HepG2 (cell line): ENCODE measurements around the gene ALOX5. TPM values are rescaled to one million over a fixed set of nuclear protein-coding genes. Genes with fewer than 3 reads are reported as not detected.

Experiments used
- ATAC-seq: fragments of 200-7000 bp; cut with Tn5 transposase; 3 replicates; pipeline ENCODE4 v1.9.1; 2020; ENCODE audit warnings: mild to moderate bottlenecking, moderate library complexity
- BruUV-seq: library from RNA; stranded (reverse); fragments of 400-500 nt; replicated peaks from 2 replicates; lab custom pipeline; 2021; lab: Mats Ljungman, UMichigan
- CTCF ChIA-PET: fragments of 300-600 bp; formaldehyde crosslinking; extraction: SDS; loops from one replicate; lab custom pipeline; 2021; ENCODE audit warnings: low total read pairs, inconsistent platforms, low intra/inter-chr PET ratio; lab: Yijun Ruan, JAX
- POLR2A ChIA-PET: fragments of 350-600 bp; sonication (Branson Sonifier 250); formaldehyde crosslinking; loops from one replicate; lab custom pipeline; 2020; ENCODE audit warnings: antibody characterized with exemption, inconsistent platforms; lab: Yijun Ruan, JAX
- DNase-seq: peaks from one replicate; pipeline ENCODE4 v3.0.0-alpha.2; 2015; ENCODE audit warnings: low spot score
- FAIRE-seq: peaks from 3 replicates; lab custom pipeline; 2011; peaks lifted over from hg19 to GRCh38; lab: Jason Lieb, UNC
- H2AFZ ChIP-seq: one replicate; pipeline ENCODE4 v1.6.1; 2011; ENCODE audit warnings: low read length, inconsistent platforms
- H3K27ac ChIP-seq: fragments of 300-600 bp; 3 replicates; pipeline ENCODE4 v1.8.0; 2011; ENCODE audit warnings: mixed run types, mild to moderate bottlenecking, mixed read lengths, low read length, inconsistent platforms; ENCODE audit not compliant: insufficient read depth; ENCODE audit errors: extremely low read length
- H3K27me3 ChIP-seq, 2 experiments: fragments of 200-600 bp in 1 of 2; 2 replicates in 1 of 2; 3 replicates in 1 of 2; pipeline versions ENCODE4 v1.6.0 to v1.8.0; 2011; ENCODE audit warnings: low read length in 2 of 2, mild to moderate bottlenecking in 2 of 2, moderate library complexity in 2 of 2, inconsistent platforms in 1 of 2; ENCODE audit not compliant: insufficient read depth in 2 of 2, control insufficient read depth in 1 of 2
- H3K36me3 ChIP-seq, 2 experiments: fragments of 200-600 bp in 1 of 2; replicated peaks in 1 of 2; 2 replicates in 1 of 2; 3 replicates in 1 of 2; pipeline versions ENCODE4 v1.5.1 to v1.8.0; 2011; ENCODE audit warnings: low read length in 2 of 2, inconsistent platforms in 1 of 2; ENCODE audit not compliant: insufficient read depth in 2 of 2, control insufficient read depth in 1 of 2
- H3K4me1 ChIP-seq: 2 replicates; pipeline ENCODE4 v1.5.1; 2012; ENCODE audit warnings: low read length, inconsistent platforms; ENCODE audit not compliant: insufficient read depth
- H3K4me2 ChIP-seq: 2 replicates; pipeline ENCODE4 v1.6.0; 2011; ENCODE audit warnings: low read depth, low read length, inconsistent platforms
- H3K4me3 ChIP-seq, 3 experiments: fragments of 200-600 bp in 1 of 3; sonication (generic), shearing (Covaris generic) in 1 of 3; replicated peaks in 1 of 3; 2 replicates each; pipeline ENCODE4 v1.5.1; 2011 to 2016; ENCODE audit warnings: low read length in 3 of 3, inconsistent platforms in 2 of 3, low read depth in 2 of 3, mild to moderate bottlenecking in 2 of 3, control low read depth in 1 of 3, mixed read lengths in 1 of 3; ENCODE audit not compliant: insufficient read depth in 1 of 3
- H3K79me2 ChIP-seq: one replicate; pipeline ENCODE4 v1.6.1; 2011; ENCODE audit warnings: low read length, inconsistent platforms; ENCODE audit not compliant: insufficient read depth
- H3K9ac ChIP-seq: 2 replicates; pipeline ENCODE4 v1.6.0; 2011; ENCODE audit warnings: mild to moderate bottlenecking, low read depth, low read length, inconsistent platforms; ENCODE audit not compliant: insufficient read depth
- H3K9me3 ChIP-seq: 2 replicates; pipeline ENCODE4 v1.5.1; 2012; ENCODE audit warnings: mild to moderate bottlenecking, low read length
- H4K20me1 ChIP-seq: 2 replicates; pipeline ENCODE4 v1.6.0; 2011; ENCODE audit warnings: inconsistent platforms, mild to moderate bottlenecking, low read length, moderate library complexity; ENCODE audit not compliant: insufficient read depth
- FOXO1 ChIP-seq: sonication (generic); formaldehyde crosslinking; IDR thresholded peaks from 2 replicates; pipeline ENCODE4 v1.4.0; 2020; ENCODE audit warnings: missing genetic modification reagents
- GPN1 ChIP-seq: sonication (generic); formaldehyde crosslinking; IDR thresholded peaks from 2 replicates; pipeline ENCODE4 v1.5.1; 2020; ENCODE audit warnings: missing genetic modification reagents, borderline replicate concordance
- HDAC6 ChIP-seq: fragments of 200-600 bp; sonication (generic); IDR thresholded peaks from 2 replicates; pipeline ENCODE4 v1.7.0; 2017; ENCODE audit warnings: mild to moderate bottlenecking, antibody characterized with exemption, low read length, low read depth
- PAF1 ChIP-seq: IDR thresholded peaks from 2 replicates; pipeline ENCODE4 v1.6.1; 2016; ENCODE audit warnings: missing genetic modification reagents, missing compliant biosample characterization
- RBM22 ChIP-seq: fragments of 200-400 bp; formaldehyde crosslinking; optimal IDR thresholded peaks from 2 replicates; pipeline ENCODE3; 2017; ENCODE audit warnings: mild to moderate bottlenecking, low read length, moderate library complexity
- SRSF4 ChIP-seq: fragments of 200-400 bp; formaldehyde crosslinking; IDR thresholded peaks from one replicate; pipeline ENCODE4 v1.6.1; 2018; ENCODE audit warnings: mild to moderate bottlenecking, low read depth, low read length, moderate library complexity; ENCODE audit not compliant: poor library complexity, severe bottlenecking
- THAP11 ChIP-seq: IDR thresholded peaks from 2 replicates; pipeline ENCODE4 v1.6.1; 2016; ENCODE audit warnings: missing biosample characterization, missing genetic modification reagents
- THAP7 ChIP-seq: sonication (generic); formaldehyde crosslinking; IDR thresholded peaks from 2 replicates; pipeline ENCODE4 v1.8.1; 2023; ENCODE audit warnings: mild to moderate bottlenecking, missing genetic modification reagents
- ZBTB10 ChIP-seq: sonication (generic); formaldehyde crosslinking; IDR thresholded peaks from 2 replicates; pipeline ENCODE4 v1.4.0; 2020; ENCODE audit warnings: missing genetic modification reagents, borderline replicate concordance
- ZFP36L2 ChIP-seq: sonication (generic); formaldehyde crosslinking; IDR thresholded peaks from 2 replicates; pipeline ENCODE4 v1.4.0; 2020; ENCODE audit warnings: missing genetic modification reagents
- ZNF180 ChIP-seq: sonication (generic); formaldehyde crosslinking; IDR thresholded peaks from 2 replicates; pipeline ENCODE4 v1.4.0; 2020; ENCODE audit warnings: low read depth, missing genetic modification reagents, borderline replicate concordance
- ZNF354B ChIP-seq: sonication (generic); formaldehyde crosslinking; IDR thresholded peaks from 2 replicates; pipeline ENCODE4 v1.8.0; 2022; ENCODE audit warnings: mild to moderate bottlenecking, missing genetic modification reagents
- ZNF879 ChIP-seq: sonication (generic); formaldehyde crosslinking; IDR thresholded peaks from 2 replicates; pipeline ENCODE4 v1.8.1; 2023; ENCODE audit warnings: missing genetic modification reagents
- in situ Hi-C: cut with HindIII; loops from 2 replicates; pipeline ENCODE4 v1.10.0; 2017; ENCODE audit warnings: low pct_unique_long_range_greater_than_20kb; ENCODE audit not compliant: extremely low pct_ligation_motif_present
- intact Hi-C: fragments of 100-400 bp; cut with micrococcal nuclease; formaldehyde crosslinking; loops from one replicate; pipeline ENCODE4 v1.10.0; 2022; ENCODE audit not compliant: unreplicated experiment
- polyA plus RNA-seq, 8 experiments: library from polyadenylated mRNA; depleted of rRNA in 3 of 8; stranded (reverse) in 7 of 8; unstranded in 1 of 8; fragments of >200 nt; fragmentation: Illumina TruSeq in 4 of 8; extraction: Trizol in 4 of 8; gene quantifications; 2 replicates each; pipeline versions ENCODE4 v1.2.1 to v1.2.3, GENCODE V29; 2011 to 2016; ENCODE audit warnings: low read depth in 4 of 8, missing spikeins in 1 of 8, mixed read lengths in 1 of 8; ENCODE audit not compliant: insufficient read depth in 1 of 8
- total RNA-seq, 5 experiments: library from RNA; depleted of rRNA; stranded (reverse); fragments of >200 nt; fragmentation: Illumina TruSeq; extraction: Trizol; gene quantifications; 2 replicates each; pipeline ENCODE4 v1.2.3, GENCODE V29; 2016; ENCODE audit warnings: low read depth in 1 of 5

Gene ALOX5
- total and polyA plus RNA-seq, 2 of the 13 experiments (the other 11 are each of a cell fraction or from before 2014, with no cell fraction given) = 0.04 TPM; not detected in 1

GRCh38 chr10:45451407-45451806, 77.4 kb downstream of the ALOX5 start (continued):
- TF ChIP-seq THAP7 (no peak), SRSF4 (no peak), ZFP36L2 (CRISPR knock-in tag) (no peak), HDAC6 (no peak), ZNF354B (CRISPR knock-in tag) (no peak), RBM22 (no peak), GPN1 (CRISPR knock-in tag) (no peak), ZBTB10 (CRISPR knock-in tag) (no peak)

- peaks cover 8% of the 10 kb centered on the region; the same call in 1 of the 2 replicates for H3K4me1 ChIP-seq
- H3K27me3 ChIP-seq = no peaks in the 10 kb centered on the region
- H3K36me3 ChIP-seq = peaks cover 2% of the 10 kb centered on the region in 2 experiments; a peak in 4 of 5 replicates
- no peak overlapping the region for H3K27ac ChIP-seq
- H3K4me2 ChIP-seq = no peak overlapping the region
- no peak for FAIRE-seq
- no peak for ATAC-seq
- no peak overlapping the region for H3K4me3 ChIP-seq
- H4K20me1 ChIP-seq = no peaks in the 10 kb centered on the region
- H3K79me2 ChIP-seq = no peaks in the 10 kb centered on the region
- no peaks in the 10 kb centered on the region for H3K9me3 ChIP-seq
- ChIA-PET POLR2A (no interaction called here), CTCF (no interaction called here)
- in situ Hi-C loops (no loop called here), intact Hi-C loops (no loop called here)
- no TSS peak for BruUV-seq
- H3K9ac ChIP-seq = no peak overlapping the region
- DNase-seq = no peak
- no peak overlapping the region for H2AFZ ChIP-seq
- no peak for TF ChIP-seq ZNF879 (CRISPR knock-in tag)
- no peak for TF ChIP-seq ZNF180
- TF ChIP-seq THAP11 (CRISPR knock-in tag) = no peak
- no peak for TF ChIP-seq ZFP36L2 (CRISPR knock-in tag)
- TF ChIP-seq FOXO1 (CRISPR knock-in tag) = no peak
- no peak for TF ChIP-seq PAF1 (CRISPR knock-in tag)
Measured at GRCh38 chr10:45452268-45452667, 78.3 kb downstream of the ALOX5 start.
